Upper lobe of left lung (tissue), 6 donors: Measurements from ENCODE around the gene SPACA7. TPM values are rescaled to one million over a fixed set of nuclear protein-coding genes. Genes with fewer than 3 reads are reported as not detected.

ENCODE experiments used
- ATAC-seq, 2 donors: fragments of 200-7000 bp; cut with Tn5 transposase; one replicate each; pipeline ENCODE4 v1.9.1; 2022; ENCODE audit warnings: mild to moderate bottlenecking in 2 of 2, moderate library complexity in 2 of 2; ENCODE audit not compliant: low FRiP score in 2 of 2
- DNase-seq, 2 donors: peaks; one replicate each; pipeline ENCODE4 v3.0.0-alpha.2; 2019 to 2020
- H3K27ac ChIP-seq, 4 donors: fragments of 200-600 bp; sonication (generic); one replicate each; pipeline ENCODE4 v1.5.1; 2016 to 2019
- H3K27me3 ChIP-seq, 4 donors: fragments of 200-600 bp; sonication (generic); one replicate each; pipeline ENCODE4 v1.5.1; 2017 to 2019
- H3K36me3 ChIP-seq, 4 donors: fragments of 200-600 bp; sonication (generic); one replicate each; pipeline ENCODE4 v1.5.1; 2016 to 2019
- H3K4me1 ChIP-seq, 4 donors: fragments of 200-600 bp; sonication (generic); one replicate each; pipeline ENCODE4 v1.5.1; 2018 to 2019
- H3K4me3 ChIP-seq, 4 donors: fragments of 200-600 bp; sonication (generic); one replicate each; pipeline ENCODE4 v1.5.1; 2017 to 2019; ENCODE audit warnings: mild to moderate bottlenecking in 2 of 4, moderate library complexity in 1 of 4
- H3K9me3 ChIP-seq, 4 donors: fragments of 200-600 bp; sonication (generic); one replicate each; pipeline ENCODE4 v1.5.1; 2018 to 2019
- EP300 ChIP-seq, 4 donors: sonication (generic); formaldehyde crosslinking; IDR thresholded peaks; one replicate each; pipeline ENCODE4 v1.5.1; 2017; ENCODE audit warnings: antibody characterized with exemption in 4 of 4, control low read depth in 2 of 4
- POLR2A ChIP-seq, 4 donors: fragments of 450-650 bp; IDR thresholded peaks; one replicate each; pipeline ENCODE4 v1.5.1; 2016 to 2017; ENCODE audit warnings: antibody characterized with exemption in 4 of 4, mild to moderate bottlenecking in 2 of 4
- POLR2AphosphoS5 ChIP-seq, 2 donors: sonication (generic); formaldehyde crosslinking; IDR thresholded peaks; one replicate each; pipeline ENCODE4 v1.5.1; 2017; ENCODE audit warnings: antibody characterized with exemption in 2 of 2
- WGBS, 2 donors: methylation state at CpG; one replicate each; pipeline ENCODE4 v1.1.5; 2017 to 2018; 5-methylcytosine and 5-hydroxymethylcytosine counted together
- total RNA-seq, 6 donors: library from RNA; depleted of rRNA in 4 of 6; stranded (reverse); fragments of >200 nt in 4 of 6; gene quantifications; one replicate each; pipeline versions ENCODE4 v1.1.0 to v1.2.1, GENCODE V29; 2016 to 2021
- TF ChIP-seq, protein P1 (sequence below), 6 experiments: fragments of 450-650 bp in 4 of 6; fragments of 200-600 bp in 2 of 6; sonication (generic) in 2 of 6; IDR thresholded peaks; one replicate each; pipeline ENCODE4 v1.5.1; 2016 to 2019; ENCODE audit warnings: antibody characterized with exemption in 6 of 6
- donor health status: DM: no; HTN: no; CAD: no; lungs with moderate emphysema.
- donor health status: DM: no; HTN: yes; CAD: no; lungs with severe emphysema.

The SPACA7 gene
- total RNA-seq, 6 donors from 2014 or later, result not detected

DNA sequence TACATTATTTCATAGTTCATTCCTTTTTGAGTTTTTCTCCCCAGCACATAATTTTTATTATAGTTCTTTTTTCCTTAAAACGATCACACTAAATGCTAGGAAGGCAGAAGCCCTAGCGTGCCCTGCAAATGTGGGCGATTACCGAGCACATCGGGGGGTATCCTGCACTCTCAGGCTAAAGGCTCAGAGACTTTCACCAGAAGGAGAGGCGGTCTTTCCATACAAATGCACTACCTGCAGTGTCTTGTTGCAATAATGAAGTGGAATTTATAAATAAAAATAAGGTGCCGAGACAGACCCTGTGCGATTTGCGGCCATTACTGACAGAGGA, 29.3 kb upstream of the SPACA7 start:
- H3K4me3 ChIP-seq, result no peak overlapping the region
- TF ChIP-seq EP300 (IDR thresholded peaks at IDR 0.05), result no peak
- no peak for TF ChIP-seq POLR2A (IDR thresholded peaks at IDR 0.05)
- TF ChIP-seq, protein P1, sequence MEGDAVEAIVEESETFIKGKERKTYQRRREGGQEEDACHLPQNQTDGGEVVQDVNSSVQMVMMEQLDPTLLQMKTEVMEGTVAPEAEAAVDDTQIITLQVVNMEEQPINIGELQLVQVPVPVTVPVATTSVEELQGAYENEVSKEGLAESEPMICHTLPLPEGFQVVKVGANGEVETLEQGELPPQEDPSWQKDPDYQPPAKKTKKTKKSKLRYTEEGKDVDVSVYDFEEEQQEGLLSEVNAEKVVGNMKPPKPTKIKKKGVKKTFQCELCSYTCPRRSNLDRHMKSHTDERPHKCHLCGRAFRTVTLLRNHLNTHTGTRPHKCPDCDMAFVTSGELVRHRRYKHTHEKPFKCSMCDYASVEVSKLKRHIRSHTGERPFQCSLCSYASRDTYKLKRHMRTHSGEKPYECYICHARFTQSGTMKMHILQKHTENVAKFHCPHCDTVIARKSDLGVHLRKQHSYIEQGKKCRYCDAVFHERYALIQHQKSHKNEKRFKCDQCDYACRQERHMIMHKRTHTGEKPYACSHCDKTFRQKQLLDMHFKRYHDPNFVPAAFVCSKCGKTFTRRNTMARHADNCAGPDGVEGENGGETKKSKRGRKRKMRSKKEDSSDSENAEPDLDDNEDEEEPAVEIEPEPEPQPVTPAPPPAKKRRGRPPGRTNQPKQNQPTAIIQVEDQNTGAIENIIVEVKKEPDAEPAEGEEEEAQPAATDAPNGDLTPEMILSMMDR (IDR thresholded peaks at IDR 0.05), result no peak
- no peak for TF ChIP-seq POLR2AphosphoS5 (IDR thresholded peaks at IDR 0.05)
- DNase-seq (no peak), ATAC-seq (no peak)
- H3K4me1 ChIP-seq, result peaks cover 0 to 4% (median 0%) of the 10 kb centered on the region in 4 donors
- no peak overlapping the region for H3K27ac ChIP-seq
- 31 to 49% methylated on average over 9 of the region's 9 CpGs for WGBS, 2 donors
- H3K9me3 ChIP-seq, result no peaks in the 10 kb centered on the region
- peaks cover 0 to 8% (median 3%) of the 10 kb centered on the region in 4 donors for H3K27me3 ChIP-seq
- no peaks in the 10 kb centered on the region for H3K36me3 ChIP-seq

DNA sequence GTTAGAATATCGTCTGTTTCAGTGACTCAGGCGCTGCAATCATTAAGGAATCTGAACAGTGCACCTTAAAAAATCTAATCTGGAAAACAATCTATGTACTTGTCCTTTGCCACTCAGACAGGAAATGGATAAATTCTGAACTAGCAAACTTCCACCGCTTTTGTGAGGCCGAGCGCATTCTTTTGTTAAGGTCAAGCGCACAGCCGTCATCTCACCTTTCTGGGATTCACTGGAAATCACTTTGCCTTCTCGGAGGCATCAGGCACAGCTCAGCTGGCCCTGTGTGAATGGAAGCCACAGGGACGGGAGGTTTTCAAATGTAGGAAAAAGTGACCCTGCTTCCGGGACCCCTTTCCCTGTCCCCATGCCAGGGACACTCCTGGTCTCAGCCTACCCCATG, 28.2 kb upstream of the SPACA7 start:
- no peak overlapping the region for H3K4me3 ChIP-seq
- TF ChIP-seq POLR2A (IDR thresholded peaks at IDR 0.05), result no peak
- TF ChIP-seq, protein P1 (IDR thresholded peaks at IDR 0.05), result no peak
- TF ChIP-seq POLR2AphosphoS5 (IDR thresholded peaks at IDR 0.05), result no peak
- TF ChIP-seq EP300 (IDR thresholded peaks at IDR 0.05), result no peak
- H3K27ac ChIP-seq, result no peak overlapping the region
- no peaks in the 10 kb centered on the region for H3K4me1 ChIP-seq
- H3K36me3 ChIP-seq, result no peaks in the 10 kb centered on the region
- H3K9me3 ChIP-seq, result no peaks in the 10 kb centered on the region
- DNase-seq (no peak), ATAC-seq (no peak)
- WGBS, 2 donors, result 68 to 74% methylated on average over 10 of the region's 10 CpGs
- peaks cover 0 to 8% (median 3%) of the 10 kb centered on the region in 4 donors for H3K27me3 ChIP-seq

DNA sequence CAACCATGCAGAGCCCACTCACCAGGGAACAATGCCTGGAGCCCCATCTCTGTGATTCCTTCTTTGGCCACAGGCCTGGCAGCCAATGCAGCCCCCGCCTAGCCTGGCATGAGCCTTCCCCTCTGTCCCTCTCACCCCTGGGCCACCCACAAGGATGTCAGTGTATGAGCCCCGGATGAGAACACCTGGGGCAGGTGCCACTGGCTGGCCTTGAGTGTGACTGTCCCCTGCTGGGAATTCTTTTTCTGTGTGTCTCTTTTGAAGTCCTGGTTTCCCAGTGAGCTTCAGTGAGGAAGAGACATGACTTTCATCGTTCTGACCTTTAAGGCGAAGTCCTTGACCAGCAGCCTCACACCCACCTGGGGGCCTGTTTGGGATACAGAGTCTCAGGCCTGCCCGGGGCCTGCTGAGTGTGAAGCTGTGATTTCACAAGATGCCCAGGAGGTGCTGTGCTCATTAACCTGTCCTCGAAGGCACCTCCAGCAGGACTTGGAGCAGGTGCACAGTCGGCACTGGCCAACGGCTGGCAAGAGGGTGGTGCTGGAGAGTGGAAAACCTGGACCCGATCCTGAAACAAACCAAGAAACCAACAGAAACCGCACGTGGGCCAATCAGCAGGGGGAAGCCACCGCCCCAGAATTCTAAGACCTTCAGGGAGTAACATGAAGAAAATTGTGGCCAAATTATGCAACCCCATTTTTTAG, 27.4 kb upstream of the SPACA7 start:
- no peak for TF ChIP-seq EP300 (IDR thresholded peaks at IDR 0.05)
- TF ChIP-seq, protein P1 (IDR thresholded peaks at IDR 0.05), result no peak
- TF ChIP-seq POLR2AphosphoS5 (IDR thresholded peaks at IDR 0.05), result no peak
- TF ChIP-seq POLR2A (IDR thresholded peaks at IDR 0.05), result no peak
- Histone ChIP-seq H3K4me3 (no peak overlapping the region), H3K4me1 (no peaks in the 10 kb centered on the region), H3K27ac (no peak overlapping the region), H3K9me3 (no peaks in the 10 kb centered on the region), H3K27me3 (peaks cover 0 to 8% (median 3%) of the 10 kb centered on the region in 4 donors), H3K36me3 (no peaks in the 10 kb centered on the region)
- ATAC-seq (no peak), DNase-seq (no peak)
- WGBS, 2 donors, result 82 to 88% methylated on average over 9 to 12 of the region's 12 CpGs

DNA sequence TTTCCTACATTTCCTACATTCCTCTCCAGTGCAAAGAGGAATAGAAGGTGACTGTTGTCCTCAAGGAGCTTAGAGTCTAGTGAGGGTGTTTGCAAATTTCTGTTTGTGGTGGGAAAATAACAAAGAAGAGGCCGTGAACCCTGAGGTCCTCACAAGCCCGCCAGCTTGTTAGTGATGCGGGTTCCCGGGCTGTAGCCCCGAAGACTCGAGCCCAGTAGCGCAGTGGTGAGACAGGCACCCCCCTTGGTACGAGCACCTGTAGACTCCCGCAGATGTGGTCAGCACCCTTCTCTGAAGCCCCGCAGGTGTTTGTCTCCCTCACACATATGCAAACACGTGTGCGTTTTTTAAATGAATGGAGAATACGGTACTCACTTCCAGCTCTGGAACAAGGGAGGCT, 26.5 kb upstream of the SPACA7 start:
- Histone ChIP-seq H3K27ac (no peak overlapping the region), H3K36me3 (no peaks in the 10 kb centered on the region), H3K9me3 (no peaks in the 10 kb centered on the region), H3K4me3 (no peak overlapping the region), H3K4me1 (no peaks in the 10 kb centered on the region), H3K27me3 (peaks cover 0 to 8% (median 3%) of the 10 kb centered on the region in 4 donors)
- DNase-seq (no peak), ATAC-seq (no peak)
- 67 to 75% methylated on average over 13 of the region's 13 CpGs for WGBS, 2 donors
- TF ChIP-seq POLR2A (IDR thresholded peaks at IDR 0.05) (no peak), EP300 (IDR thresholded peaks at IDR 0.05) (no peak), POLR2AphosphoS5 (IDR thresholded peaks at IDR 0.05) (no peak)
- TF ChIP-seq, protein P1 (IDR thresholded peaks at IDR 0.05), result no peak

DNA sequence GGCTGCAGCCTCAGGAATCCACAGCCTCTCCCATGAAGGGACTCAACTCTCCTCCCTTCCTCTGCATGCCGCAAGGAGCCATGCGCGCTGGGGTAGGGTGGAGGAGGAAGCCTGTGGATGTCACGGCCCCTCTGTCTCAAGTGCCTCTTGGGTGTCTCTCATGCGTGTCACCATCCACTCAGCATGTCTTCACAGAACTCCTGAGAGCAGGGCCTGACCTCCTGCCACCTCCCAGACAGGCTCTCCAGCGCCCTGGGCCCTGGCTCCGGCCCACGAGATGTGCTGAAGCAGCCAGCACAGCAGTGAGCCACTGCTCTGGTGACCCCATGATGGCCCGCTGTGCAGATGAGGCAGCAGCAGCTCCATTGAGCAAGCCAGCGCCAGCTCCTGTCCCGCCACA, 25.9 kb upstream of the SPACA7 start:
- Histone ChIP-seq H3K4me1 (no peaks in the 10 kb centered on the region), H3K36me3 (no peaks in the 10 kb centered on the region), H3K9me3 (no peaks in the 10 kb centered on the region), H3K27ac (no peak overlapping the region), H3K27me3 (peaks cover 0 to 8% (median 3%) of the 10 kb centered on the region in 4 donors), H3K4me3 (no peak overlapping the region)
- 68 to 69% methylated on average over 5 to 11 of the region's 11 CpGs for WGBS, 2 donors
- DNase-seq (peak in 1 of 2 donors; percentile 44), ATAC-seq (no peak)
- TF ChIP-seq POLR2AphosphoS5 (IDR thresholded peaks at IDR 0.05) (no peak), POLR2A (IDR thresholded peaks at IDR 0.05) (no peak), EP300 (IDR thresholded peaks at IDR 0.05) (no peak)
- TF ChIP-seq, protein P1 (IDR thresholded peaks at IDR 0.05), result no peak
